HEK293T (cell line): ENCODE results near the gene NR3C2.

Source experiments
- ARNT ChIP-seq: fragments of 450-650 bp; IDR thresholded peaks from 2 replicates; pipeline ENCODE4 v1.6.1; 2017; ENCODE audit warnings: mild to moderate bottlenecking
- CTBP1 ChIP-seq: fragments of 450-650 bp; IDR thresholded peaks from 2 replicates; pipeline ENCODE4 v1.6.1; 2016; ENCODE audit warnings: borderline replicate concordance
- FOXA1 ChIP-seq: fragments of 450-650 bp; IDR thresholded peaks from 2 replicates; pipeline ENCODE4 v1.6.1; 2016; ENCODE audit warnings: mild to moderate bottlenecking
- FOXM1 ChIP-seq: fragments of 450-650 bp; IDR thresholded peaks from 2 replicates; pipeline ENCODE4 v1.6.1; 2017; ENCODE audit warnings: mild to moderate bottlenecking, borderline replicate concordance
- HDGF ChIP-seq: fragments of 450-650 bp; IDR thresholded peaks from 2 replicates; pipeline ENCODE4 v1.6.1; 2017; ENCODE audit warnings: antibody characterized with exemption, borderline replicate concordance
- LEF1 ChIP-seq: fragments of 450-650 bp; IDR thresholded peaks from 2 replicates; pipeline ENCODE4 v1.6.1; 2017; ENCODE audit warnings: mild to moderate bottlenecking, borderline replicate concordance
- NFRKB ChIP-seq: fragments of 450-650 bp; IDR thresholded peaks from 2 replicates; pipeline ENCODE4 v1.6.1; 2016; ENCODE audit warnings: mild to moderate bottlenecking, moderate library complexity
- SP1 ChIP-seq: fragments of 450-650 bp; IDR thresholded peaks from 2 replicates; pipeline ENCODE4 v1.6.1; 2017
- ZNF384 ChIP-seq: fragments of 450-650 bp; IDR thresholded peaks from 2 replicates; pipeline ENCODE4 v1.6.1; 2016

GRCh38 chr4:148259841-148260240 lies 182.4 kb downstream of the NR3C2 start:
- no peak for TF ChIP-seq FOXA1
- TF ChIP-seq SP1 = no peak
- TF ChIP-seq ARNT = no peak
- no peak for TF ChIP-seq LEF1
- no peak for TF ChIP-seq HDGF
- TF ChIP-seq CTBP1 = no peak
- TF ChIP-seq NFRKB = no peak
- no peak for TF ChIP-seq ZNF384
- TF ChIP-seq FOXM1 = no peak
